ENCODE measurements around the gene IMPG2. TPM values are rescaled to one million over a fixed set of nuclear protein-coding genes. Genes with fewer than 3 reads are reported as not detected.

IMPG2 gene
- total RNA-seq, 1 donor from 2014 or later: 0.74 TPM

DNA sequence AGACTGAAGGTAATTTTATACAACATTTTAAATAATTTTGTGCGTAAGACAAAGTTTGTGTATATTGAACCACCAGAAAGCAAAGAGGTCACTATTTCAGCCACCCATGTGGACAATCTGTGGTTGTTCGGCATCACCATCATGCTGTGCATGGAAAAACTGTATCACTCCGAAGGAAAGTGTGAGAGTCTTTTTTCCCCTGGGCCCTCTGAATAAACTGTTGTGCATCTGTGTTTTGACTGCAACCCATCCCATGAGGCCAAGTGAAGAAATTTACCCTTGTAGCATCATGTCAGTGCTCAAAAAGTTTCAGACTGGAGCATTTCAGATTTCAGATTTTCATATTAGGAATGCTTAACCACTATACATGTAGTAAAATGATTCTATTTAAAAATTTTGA is 85.3 kb downstream of the IMPG2 start:
- peaks cover 2% of the 10 kb centered on the region for H3K27me3 Mint-ChIP-seq (ENCODE audit: unreplicated experiment)
- TF ChIP-seq, protein P1, sequence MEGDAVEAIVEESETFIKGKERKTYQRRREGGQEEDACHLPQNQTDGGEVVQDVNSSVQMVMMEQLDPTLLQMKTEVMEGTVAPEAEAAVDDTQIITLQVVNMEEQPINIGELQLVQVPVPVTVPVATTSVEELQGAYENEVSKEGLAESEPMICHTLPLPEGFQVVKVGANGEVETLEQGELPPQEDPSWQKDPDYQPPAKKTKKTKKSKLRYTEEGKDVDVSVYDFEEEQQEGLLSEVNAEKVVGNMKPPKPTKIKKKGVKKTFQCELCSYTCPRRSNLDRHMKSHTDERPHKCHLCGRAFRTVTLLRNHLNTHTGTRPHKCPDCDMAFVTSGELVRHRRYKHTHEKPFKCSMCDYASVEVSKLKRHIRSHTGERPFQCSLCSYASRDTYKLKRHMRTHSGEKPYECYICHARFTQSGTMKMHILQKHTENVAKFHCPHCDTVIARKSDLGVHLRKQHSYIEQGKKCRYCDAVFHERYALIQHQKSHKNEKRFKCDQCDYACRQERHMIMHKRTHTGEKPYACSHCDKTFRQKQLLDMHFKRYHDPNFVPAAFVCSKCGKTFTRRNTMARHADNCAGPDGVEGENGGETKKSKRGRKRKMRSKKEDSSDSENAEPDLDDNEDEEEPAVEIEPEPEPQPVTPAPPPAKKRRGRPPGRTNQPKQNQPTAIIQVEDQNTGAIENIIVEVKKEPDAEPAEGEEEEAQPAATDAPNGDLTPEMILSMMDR (IDR thresholded peaks at IDR 0.05; ENCODE audit: unreplicated experiment): no peak
- H3K4me3 Mint-ChIP-seq (ENCODE audit: unreplicated experiment): no peak overlapping the region
- H3K4me1 Mint-ChIP-seq (ENCODE audit: unreplicated experiment): no peaks in the 10 kb centered on the region
- no peak for DNase-seq (ENCODE audit: low spot score)
- no peaks in the 10 kb centered on the region for H3K9me3 Mint-ChIP-seq (ENCODE audit: unreplicated experiment)
- no peaks in the 10 kb centered on the region for H3K36me3 Mint-ChIP-seq (ENCODE audit: low read depth, unreplicated experiment)
- H3K27ac Mint-ChIP-seq (ENCODE audit: unreplicated experiment): no peak overlapping the region

- DNase-seq (ENCODE audit: low spot score): no peak
- Mint-ChIP-seq H3K4me3 (ENCODE audit: unreplicated experiment) (no peak overlapping the region), H3K27ac (ENCODE audit: unreplicated experiment) (no peak overlapping the region), H3K4me1 (ENCODE audit: unreplicated experiment) (peaks cover 6% of the 10 kb centered on the region), H3K36me3 (ENCODE audit: low read depth, unreplicated experiment) (no peaks in the 10 kb centered on the region), H3K9me3 (ENCODE audit: unreplicated experiment) (no peaks in the 10 kb centered on the region), H3K27me3 (ENCODE audit: unreplicated experiment) (no peaks in the 10 kb centered on the region)
- TF ChIP-seq, protein P1 (IDR thresholded peaks at IDR 0.05; ENCODE audit: unreplicated experiment): no peak
These were observed 89.8 kb downstream of the IMPG2 start for GRCh38 chr3:101230618-101231017.

GRCh38 chr3:101229681-101230080 is 90.7 kb downstream of the IMPG2 start:
- H3K27me3 Mint-ChIP-seq (ENCODE audit: unreplicated experiment): no peaks in the 10 kb centered on the region
- H3K9me3 Mint-ChIP-seq (ENCODE audit: unreplicated experiment): no peaks in the 10 kb centered on the region
- DNase-seq (ENCODE audit: low spot score): no peak
- H3K4me1 Mint-ChIP-seq (ENCODE audit: unreplicated experiment): peaks cover 6% of the 10 kb centered on the region
- H3K36me3 Mint-ChIP-seq (ENCODE audit: low read depth, unreplicated experiment): no peaks in the 10 kb centered on the region
- H3K4me3 Mint-ChIP-seq (ENCODE audit: unreplicated experiment): no peak overlapping the region
- TF ChIP-seq, protein P1 (IDR thresholded peaks at IDR 0.05; ENCODE audit: unreplicated experiment): no peak
- no peak overlapping the region for H3K27ac Mint-ChIP-seq (ENCODE audit: unreplicated experiment)

DNA sequence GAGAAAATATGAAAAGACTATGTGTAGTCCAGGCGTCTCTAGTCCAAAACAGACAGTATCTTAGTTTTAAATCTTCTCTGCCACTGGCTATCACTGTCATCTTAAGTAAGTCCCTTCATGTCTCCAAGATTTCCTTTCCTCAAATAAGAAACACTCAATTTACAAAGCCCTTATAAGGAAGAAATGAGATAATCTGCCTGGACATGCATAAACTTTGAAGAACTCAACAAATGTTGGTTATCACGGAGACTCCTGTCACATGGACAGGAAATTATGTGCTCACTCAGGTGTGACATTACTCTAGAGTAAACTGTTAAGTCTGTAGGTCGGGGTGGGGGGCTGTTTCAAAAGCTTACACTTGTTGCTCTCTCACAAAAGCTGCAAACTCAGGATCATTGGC is 91.9 kb downstream of the IMPG2 start:
- Mint-ChIP-seq H3K27ac (ENCODE audit: unreplicated experiment) (no peak overlapping the region), H3K36me3 (ENCODE audit: low read depth, unreplicated experiment) (no peaks in the 10 kb centered on the region), H3K27me3 (ENCODE audit: unreplicated experiment) (no peaks in the 10 kb centered on the region), H3K4me3 (ENCODE audit: unreplicated experiment) (no peak overlapping the region), H3K9me3 (ENCODE audit: unreplicated experiment) (no peaks in the 10 kb centered on the region), H3K4me1 (ENCODE audit: unreplicated experiment) (peaks cover 6% of the 10 kb centered on the region)
- TF ChIP-seq, protein P1 (IDR thresholded peaks at IDR 0.05; ENCODE audit: unreplicated experiment): no peak
- no peak for DNase-seq (ENCODE audit: low spot score)

GRCh38 chr3:101224739-101225138 is 95.6 kb downstream of the IMPG2 start:
- TF ChIP-seq, protein P1 (IDR thresholded peaks at IDR 0.05; ENCODE audit: unreplicated experiment): no peak
- Mint-ChIP-seq H3K27ac (ENCODE audit: unreplicated experiment) (no peak overlapping the region), H3K27me3 (ENCODE audit: unreplicated experiment) (no peaks in the 10 kb centered on the region), H3K4me3 (ENCODE audit: unreplicated experiment) (no peak overlapping the region), H3K36me3 (ENCODE audit: low read depth, unreplicated experiment) (no peaks in the 10 kb centered on the region), H3K4me1 (ENCODE audit: unreplicated experiment) (peaks cover 6% of the 10 kb centered on the region), H3K9me3 (ENCODE audit: unreplicated experiment) (no peaks in the 10 kb centered on the region)
- no peak for DNase-seq (ENCODE audit: low spot score)

Measured in endothelial cell (in vitro differentiated cells).